ENCODE results near the gene CAMKK2.
"Not testable (repeated sequence)": the region's sequence is repeated elsewhere in the genome, so short reads cannot be mapped to it uniquely, and the experiment has no call there.

Gene CAMKK2

DNA sequence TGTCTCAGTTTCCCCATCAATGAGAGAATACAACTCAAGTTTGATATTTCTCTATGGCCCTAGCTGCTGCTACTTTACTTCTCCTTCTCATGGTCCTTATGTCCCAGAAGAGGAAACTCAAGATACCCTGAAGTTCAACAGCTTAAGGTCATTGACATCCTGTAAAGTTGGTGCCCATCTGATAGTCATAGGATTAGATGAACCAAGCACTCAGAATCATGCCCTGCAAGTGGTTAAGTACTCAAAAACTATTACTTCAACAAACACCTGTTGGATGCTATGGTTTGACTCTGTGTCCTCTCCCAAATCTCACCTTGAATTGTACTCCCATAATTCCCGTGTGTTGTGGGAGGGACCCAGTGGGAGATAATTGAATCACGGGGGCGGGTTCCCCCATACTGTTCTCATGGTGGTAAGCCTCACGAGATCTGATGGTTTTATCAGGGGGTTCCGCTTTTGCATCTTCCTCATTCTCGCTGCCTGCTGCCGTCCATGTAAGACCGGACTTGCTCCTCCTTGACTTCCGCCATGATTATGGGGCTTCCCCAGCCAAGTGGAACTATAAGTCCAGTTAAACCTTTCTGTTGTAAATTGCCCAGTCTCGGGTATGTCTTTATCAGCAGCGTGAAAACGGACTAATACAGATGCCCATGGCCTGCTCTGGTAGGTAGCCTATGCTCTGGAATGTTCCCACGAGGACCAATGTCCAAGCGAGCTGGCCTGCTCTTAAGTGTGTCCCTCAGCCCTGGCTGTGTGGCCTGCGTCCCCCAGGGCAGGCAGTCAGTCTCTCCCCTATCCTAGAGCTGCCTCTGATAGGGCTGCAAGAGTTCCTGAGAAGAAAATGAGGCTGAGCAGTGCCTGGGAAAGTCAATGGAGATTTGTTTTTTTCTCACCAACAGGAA is 18.1 kb downstream of the CAMKK2 start:
- DNase-seq, result no peak

DNA sequence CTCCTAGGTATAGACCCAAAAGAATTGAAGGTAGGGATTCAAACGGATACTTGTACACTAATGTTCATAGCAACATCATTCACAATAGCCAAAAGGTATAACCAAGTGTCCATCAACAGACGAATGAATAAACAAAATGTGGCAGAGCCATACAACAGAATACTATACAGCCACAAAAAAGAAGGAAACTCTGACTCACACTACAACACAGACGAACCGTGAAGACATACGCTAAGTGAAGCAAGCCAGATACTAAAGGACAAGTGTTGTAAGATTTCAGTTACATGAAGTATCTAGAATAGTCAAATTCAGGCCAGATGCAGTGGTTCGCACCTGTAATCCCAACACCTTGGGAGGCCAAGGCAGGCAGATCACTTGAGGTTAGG is 19.1 kb downstream of the CAMKK2 start:
- DNase-seq, result no peak

DNA sequence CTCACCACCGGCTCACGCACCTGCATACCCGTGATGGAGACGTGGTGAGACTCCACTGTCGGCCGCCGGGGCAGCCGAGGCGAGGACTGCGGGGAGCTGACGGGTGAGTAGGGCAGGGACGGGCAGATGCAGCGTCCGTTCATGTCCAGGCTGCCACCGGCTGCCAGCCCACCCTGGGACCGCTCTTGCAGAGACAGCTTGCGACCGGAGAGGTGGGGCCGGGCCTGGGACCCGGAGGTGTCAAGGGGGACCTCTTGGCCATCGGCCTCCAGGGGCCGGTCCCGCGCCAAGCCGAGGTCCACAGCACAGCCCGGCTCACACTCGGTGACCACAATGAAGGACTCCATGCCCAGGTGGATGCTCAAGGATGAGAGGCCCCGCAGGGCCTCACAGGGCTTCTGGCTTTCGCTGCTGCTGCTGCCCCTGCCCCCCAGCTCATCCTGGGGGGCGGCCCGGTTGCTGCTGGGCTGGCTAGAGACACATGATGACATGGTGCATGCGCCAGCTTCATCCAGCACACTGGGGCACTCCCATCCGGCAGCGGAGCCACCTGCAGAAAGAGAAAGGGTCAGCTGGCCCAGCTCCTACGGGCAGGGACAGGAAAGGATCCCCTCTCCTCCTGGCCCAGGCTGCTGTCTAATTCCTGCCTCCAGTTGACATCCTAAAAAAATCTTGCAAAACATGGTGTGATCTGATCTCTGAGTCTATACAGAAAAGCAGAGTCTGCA is 22.3 kb downstream of the CAMKK2 start:
- no peak for DNase-seq

DNA sequence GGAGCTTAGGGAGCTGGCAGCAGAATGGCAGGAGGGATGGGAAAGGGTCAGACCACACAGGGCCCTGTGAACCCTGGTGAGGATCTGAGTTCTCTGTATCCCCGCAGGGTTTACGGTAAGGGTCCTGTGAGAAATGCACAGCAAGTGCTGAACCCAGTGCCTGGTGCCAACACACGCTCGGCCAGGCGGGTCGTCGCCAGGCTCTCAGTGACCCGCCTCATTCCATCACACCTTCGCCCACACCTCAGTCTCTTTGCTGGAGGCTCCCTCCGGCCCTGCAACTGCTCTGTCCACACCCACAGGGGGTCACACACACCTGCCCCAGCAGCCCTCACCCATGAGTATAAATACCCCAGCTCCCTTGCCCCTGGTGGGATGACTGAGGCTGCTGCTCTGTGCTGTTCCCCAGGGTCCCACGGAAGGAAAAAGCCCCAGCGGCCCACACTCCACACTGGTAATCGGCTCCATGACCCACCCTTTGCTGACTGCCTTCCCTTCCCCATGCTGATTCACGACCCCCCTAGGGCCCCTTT is 23.1 kb downstream of the CAMKK2 start:
- no peak for DNase-seq

DNA sequence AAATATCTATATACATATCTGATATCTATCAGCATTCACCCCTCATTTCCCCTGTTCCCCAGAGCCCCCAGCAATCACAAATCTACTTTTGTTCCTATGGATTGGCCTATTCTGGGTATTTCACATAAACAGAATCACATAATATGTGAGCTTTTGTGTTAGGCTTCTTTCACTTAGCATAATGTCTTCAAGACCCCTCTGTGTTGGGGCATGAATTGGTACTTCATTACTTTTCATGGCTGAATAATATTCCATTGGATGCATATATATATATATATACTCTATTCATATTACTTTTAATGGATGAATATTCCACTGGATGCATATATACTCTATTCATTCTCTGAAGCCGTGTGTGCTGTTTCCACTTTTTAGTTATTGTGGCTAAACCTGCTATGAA is 28.7 kb downstream of the CAMKK2 start:
- no peak for DNase-seq

DNA sequence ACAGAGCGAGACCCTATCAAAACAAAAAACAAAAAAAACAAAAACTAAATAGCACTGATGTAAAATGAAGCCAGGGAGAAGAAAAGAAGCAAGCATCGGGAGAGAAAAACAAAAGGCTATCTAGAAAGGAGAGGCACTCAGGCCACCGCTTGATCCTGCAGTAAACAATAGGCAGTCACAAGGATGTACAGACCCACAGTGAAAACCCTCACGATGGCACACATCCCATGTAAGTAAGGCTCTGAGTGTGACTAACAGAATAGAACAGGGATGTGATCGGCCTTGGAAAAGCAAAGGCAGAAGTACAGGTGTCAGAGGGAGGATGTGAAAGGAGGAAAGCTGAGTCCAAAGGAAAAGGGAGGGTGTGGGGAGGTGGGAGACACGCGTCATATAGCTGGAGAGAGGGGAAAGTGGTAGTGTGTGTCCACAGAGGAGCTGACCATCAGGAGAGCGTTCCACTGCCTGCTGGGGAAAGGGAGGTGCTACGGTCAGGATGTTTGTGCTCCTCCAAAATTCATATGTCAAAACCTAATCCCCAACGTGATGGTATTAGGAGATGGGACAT is 31.5 kb downstream of the CAMKK2 start:
- DNase-seq, result no peak

DNA sequence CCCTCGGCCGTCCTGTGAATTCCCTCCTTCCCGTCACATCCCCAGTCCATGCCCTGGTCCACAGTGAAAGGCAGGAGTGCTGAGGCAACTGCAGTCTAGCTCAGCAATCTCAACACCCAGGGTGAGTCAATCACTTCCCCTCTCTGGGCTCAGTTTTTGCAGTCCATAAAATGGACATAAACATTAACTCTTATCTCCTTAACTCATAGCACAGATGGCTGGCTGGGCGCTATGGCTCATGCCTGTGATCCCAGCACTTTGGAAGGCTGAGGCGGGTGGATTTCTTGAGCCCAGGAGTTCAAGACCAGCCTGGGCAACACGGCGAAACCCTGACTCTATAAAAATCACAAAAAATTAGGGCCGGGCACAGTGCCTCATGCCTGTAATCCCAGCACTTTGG is 32.4 kb downstream of the CAMKK2 start:
- DNase-seq, result no peak

DNA sequence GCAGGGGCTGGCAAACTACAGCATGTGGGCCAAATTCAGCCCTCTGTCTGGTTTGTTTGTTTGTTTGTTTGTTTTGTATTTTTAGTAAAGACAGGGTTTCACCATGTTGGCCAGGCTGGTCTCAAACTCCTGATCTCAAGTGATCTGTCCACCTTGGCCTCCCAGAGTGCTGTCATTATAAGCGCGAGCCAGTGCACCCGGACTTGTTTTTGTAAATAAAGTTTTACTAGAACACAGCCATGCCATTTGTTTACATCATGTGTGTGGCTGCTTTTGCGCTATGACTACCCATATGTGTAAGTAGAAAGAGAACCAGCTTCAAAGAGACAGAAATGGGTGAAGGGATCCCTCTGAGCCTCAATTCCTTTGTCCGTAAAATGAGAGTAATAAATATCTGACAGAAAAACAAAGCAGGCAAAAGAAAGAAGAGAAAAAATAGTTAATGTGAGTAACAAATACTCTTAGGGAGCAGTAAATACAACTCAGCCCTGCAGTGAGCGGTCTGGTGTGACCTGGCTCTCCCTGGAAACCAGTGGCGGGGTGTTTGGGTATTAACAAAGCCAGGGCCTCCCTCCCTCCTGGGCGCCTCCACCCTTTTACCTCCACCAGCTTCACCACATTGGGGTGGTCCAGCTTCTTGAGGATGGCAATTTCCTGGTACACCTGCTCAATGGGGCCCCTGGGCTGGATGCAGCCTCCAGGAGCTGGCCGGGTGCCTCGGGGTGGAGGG is 33.1 kb downstream of the CAMKK2 start:
- DNase-seq, result no peak

DNA sequence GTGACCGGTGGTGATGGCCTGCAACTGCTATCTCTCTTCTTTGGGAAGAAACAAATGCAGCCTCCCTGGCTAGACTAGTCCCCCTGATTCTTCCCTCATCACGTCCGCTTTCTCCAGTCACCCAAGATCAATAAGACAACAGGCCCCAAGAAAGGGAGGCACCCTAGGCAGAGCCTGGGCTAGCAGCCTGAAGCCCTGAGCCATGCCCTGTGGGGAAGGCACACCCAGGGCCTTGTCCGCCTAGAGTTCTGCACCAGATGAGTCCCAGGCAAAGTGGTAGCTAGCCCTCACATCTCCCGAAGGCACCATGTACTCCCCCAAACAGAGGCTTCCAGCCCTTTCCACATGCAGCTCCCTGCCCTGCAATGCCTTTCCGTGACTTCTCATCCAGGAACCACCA is 35.1 kb downstream of the CAMKK2 start:
- DNase-seq, result no peak

DNA sequence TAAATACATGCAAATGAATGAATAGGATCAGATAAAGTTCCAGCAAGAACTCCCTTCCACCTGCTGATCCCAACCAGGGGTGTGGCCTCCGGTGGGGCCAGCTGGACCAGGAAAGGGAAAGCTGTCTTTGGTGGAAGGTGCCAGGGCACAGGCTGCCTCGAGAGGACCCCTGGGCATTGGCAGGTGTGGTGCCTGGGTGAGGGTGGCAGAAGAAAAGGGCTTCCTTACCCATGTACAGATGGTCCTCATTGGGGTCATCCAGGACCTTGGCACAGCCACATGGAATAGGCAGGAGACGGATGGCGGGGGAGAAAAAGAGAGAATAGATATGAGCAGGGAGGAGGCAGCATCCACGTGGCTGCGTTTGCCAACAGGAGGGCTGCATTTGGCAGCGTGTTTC is 36.4 kb downstream of the CAMKK2 start:
- DNase-seq, result no peak

DNA sequence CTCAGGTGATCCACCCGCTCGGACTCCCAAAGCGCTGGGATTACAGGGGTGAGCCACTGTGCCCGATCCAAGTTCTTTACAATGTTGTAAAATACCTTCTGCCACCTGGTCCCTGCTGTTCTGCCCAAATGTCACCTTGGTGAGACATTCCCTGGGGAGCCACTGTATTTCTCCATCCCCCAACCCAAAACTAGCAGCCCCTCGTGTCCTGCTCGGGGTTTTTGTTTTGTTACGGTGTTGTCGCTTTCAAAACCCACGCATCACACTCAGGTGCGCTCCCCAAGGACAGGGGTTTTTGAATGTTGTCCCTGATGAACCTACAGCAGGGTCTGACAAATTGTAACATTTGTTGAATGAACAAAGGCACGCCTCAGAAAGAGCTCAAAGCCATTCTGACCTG is 37.4 kb downstream of the CAMKK2 start:
- no peak for DNase-seq

DNA sequence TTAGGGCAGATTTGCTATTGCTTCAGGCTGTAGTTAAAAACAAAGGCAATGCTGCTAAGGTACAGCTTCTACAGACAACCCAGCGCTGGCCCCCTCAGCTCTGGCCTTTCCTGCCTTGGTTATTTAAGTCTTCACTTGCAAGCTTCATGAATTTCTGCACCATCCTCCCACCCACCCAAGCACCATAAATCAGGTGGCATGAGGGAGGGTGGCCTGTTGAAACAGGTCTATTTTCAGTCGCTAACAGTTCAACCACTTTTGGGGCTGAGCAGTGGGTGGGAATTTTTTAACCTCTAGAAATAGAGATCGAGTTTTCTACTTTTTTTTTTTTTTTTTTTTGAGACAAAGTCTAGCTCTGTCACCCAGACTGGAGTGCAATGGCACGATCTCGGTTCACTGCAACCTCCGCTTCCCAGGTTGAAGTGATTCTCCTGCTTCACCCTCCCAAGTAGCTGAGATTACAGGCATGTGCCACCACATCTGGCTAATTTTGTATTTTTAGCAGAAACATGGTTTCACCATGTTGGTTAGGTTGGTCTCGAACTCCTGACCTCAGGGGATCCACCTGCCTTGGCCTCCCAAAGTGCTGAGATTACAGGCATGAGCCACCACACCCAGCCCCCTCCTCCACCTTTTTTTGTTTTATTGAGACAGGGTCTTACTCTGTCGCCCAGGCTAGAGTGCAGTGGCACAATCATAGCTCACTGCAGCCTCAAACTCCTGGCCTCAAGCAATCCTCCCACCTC is 38.6 kb downstream of the CAMKK2 start:
- DNase-seq, result not testable (repeated sequence)

DNA sequence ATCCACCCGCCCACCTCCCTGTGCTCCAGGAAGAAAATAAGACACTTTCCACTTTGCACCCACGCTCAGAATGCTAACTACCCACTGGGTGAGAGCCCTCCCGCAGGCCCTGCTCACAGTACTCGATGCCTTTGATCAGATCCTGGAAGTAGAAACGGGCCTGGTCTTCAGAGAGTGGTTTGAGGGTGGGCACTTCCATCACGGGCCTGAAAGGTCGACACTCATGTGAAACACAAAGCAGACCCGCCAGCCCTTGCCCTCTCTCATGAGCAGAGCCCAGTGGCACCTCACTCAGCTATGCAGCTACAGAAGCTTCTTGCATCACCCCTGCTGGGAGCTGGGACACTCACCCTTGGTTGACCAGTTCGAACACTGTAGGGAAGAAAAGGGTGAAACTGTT is 41.1 kb downstream of the CAMKK2 start:
- no peak for DNase-seq

DNA sequence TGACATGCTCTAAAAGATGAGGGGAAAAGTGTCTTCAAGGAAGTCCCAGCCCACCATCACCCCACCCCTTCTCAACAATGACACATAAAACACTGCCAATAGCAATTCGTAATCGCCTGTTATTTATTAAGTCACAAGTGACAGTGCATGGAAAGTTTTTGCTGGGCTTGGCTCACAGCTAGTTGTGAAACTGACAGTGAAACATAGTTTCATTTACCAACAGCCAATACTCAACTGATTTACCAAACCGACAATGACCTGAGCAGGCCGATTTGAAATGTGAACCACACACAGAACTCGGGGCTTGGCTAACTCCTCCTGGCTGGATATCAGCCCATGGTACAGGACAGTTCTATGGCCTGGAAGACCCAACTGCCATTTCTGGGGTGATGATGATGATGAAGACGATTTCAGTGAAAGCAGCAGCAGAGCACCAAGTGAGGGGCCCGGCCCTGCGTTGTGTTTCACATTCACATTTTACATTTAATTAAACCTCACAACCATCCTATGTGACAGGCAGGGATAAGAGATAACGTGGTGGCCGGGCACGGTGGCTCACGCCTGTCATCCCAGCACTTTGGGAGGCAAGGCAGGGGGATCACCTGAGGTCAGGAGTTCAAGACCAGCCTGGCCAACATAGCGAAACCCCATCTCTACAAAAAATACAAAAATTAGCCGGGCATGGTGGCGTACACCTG is 42.7 kb downstream of the CAMKK2 start:
- no peak for DNase-seq

DNA sequence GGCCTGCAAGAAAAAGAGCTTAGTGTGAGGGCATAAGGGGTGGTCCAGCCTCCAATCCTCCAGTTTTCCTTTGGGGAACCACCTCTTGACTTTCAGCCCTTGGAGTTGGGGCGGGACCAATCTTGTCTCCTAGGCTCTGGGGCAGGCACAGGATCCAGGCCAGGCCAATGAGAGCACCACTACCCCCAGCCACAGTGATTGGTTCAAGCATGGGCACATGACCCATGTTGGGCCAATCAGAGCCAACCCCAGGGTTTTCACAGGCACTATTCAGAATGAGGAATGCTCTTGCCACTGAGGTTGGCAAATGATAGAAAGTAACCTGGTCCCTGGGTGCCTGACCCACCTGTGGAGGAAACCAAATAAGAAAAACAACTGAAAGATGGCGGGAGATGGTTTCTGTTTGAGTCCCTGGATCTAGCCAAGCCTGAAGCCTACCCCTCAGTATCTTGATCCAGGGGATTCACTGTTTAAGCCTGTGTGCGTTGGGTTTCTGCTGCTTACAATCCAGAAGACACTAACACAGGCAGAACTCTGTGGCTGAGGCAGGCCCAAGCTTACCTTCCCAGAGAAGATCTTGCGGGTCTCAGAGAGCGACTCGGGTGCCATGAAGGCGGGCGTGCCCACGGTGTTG is 43.7 kb downstream of the CAMKK2 start:
- no peak for DNase-seq

DNA sequence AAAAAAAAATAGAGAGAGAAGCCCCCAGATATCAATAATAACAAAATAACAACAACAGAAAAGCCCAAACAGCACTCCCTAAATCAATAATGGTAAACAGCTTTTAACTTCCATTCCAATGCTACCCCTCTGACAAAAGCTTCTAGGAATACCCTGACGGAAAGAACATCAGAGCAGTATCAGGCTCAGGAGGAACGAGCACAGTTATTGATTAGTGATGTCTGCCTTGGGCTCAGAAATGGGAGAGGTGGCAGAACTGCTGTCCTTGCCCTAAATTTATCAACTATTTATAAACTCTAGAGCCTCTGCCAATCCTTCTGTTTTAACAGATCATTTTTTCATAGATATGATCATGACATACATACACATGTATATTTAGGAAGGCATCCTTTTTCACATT is 44.7 kb downstream of the CAMKK2 start:
- no peak for DNase-seq

DNA sequence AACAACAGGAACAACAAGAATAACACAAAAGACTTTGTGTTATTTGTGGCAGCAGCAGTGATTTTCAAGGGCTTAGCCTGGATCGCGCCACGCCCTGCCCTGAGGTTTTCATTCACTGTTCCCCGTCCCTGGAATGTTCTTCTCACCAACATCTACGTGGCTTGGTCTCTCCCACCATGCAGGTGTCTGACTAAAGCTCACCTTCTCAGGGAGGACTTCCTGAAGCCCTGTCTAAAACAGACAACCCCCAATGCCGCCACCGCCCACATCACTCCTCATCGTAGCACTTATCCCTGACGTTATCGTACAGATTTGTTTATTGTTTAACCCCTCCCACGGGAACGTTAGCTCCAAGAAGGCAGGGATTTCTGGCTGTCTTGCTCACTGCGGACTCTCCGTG is 46.1 kb downstream of the CAMKK2 start:
- no peak for DNase-seq

DNA sequence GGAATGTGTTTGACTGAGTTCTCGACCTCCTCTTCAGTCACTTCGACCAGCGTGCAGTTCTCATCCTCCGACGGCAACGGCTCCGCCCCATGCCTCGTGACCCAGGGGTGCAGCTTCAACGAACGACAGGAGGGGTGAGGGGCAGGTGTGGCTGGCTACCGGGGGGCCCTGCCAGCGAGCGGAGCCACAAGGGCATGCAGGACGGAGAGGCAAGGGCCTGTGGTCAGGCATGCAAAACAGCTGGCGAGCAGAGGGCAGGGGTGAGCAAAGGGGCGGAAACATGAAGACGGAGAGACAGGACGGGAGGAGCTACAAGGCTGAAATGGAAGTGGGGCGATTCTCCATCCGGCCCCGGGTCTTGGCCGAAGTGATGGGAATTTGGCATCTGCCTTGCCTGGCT is 47.9 kb downstream of the CAMKK2 start:
- no peak for DNase-seq

DNA sequence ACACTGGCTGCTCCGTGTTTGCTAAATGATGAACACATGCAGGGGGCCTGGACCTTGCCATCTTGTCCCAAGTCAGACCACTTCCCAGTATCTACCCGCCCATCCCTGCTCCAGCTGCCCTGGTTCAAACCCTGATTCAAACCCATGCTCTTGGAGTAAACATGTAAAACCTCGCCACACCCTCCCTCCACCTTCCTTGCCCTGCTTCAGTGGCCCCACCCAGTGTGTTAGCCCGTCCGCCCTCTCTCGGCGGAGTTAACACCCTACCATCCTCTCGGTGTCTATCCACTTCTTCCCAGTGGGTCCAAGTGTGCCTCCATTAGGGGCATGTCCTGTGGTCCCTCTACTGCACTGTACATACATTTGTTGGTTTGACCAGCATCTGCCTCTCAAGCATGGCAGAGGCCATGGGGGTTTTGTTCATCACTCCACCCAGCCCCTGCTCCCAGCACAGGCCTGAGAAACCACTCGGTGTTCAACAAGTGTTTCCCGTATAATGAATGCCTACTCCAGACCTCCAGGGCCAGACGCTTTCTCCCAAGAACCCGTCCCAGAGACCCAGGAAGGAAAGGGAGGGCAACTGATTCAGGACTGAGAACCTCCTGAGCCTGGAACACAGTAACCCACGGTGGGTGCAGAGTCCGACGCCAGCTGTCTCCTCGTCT is 49.5 kb downstream of the CAMKK2 start:
- no peak for DNase-seq

DNA sequence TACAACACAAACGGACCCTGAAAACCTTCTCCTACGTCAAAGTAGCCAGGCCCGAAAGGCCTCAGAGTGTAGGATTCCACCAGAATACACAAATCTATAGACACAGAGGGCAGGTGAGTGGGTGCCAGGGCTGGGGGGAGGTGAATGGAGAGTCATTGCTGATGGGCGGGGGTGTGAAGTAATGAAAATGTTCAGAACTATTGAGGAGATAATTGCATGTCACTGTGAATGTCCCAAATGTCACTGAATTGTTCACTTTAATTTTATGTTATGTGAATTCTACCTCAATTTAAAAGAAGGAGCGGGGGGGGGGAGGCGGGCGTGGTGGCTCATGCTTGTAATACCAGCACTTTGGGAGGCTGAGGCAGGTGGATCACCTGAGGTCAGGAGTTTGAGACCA is 50.6 kb downstream of the CAMKK2 start:
- DNase-seq, result no peak

DNA sequence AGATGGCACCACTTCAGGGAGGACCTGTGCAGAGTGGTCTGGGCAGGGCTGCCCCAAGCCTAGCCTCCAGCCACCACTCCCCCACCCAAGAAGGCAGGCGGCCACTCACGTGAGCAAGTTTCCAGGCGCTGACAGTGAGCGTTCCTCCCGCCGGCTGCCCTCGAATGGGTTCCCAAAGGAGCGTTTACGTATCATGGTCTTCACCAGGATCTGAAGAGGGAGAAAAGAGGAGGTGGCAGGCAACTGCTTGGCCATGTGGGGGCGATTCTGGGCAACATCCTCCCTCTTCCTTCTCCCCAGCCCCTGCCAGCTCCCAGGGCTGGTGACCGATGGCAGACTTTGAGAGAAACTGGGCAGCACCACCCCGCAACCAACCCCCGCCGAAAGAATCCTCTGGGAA is 51.5 kb downstream of the CAMKK2 start:
- DNase-seq, result no peak

Measured in NCI-H1105 (cell line).